OCI-LY1 (cell line): ENCODE data around the gene CNTNAP5.

ENCODE experiments used
- CTCF ChIP-seq: fragments of 200-600 bp; sonication (generic), shearing (Covaris generic); IDR thresholded peaks from 2 replicates; pipeline ENCODE4 v1.5.1; 2017; ENCODE audit warnings: mild to moderate bottlenecking, antibody characterized with exemption, low read length, moderate library complexity, mixed read lengths
- EZH2 ChIP-seq: fragments of 200-600 bp; sonication (generic), shearing (Covaris generic); IDR thresholded peaks from 2 replicates; pipeline ENCODE4 v1.8.0; 2017; ENCODE audit warnings: borderline replicate concordance, mixed run types, mild to moderate bottlenecking, antibody characterized with exemption, low read length, moderate library complexity, mixed read lengths

- TF ChIP-seq CTCF = no peak
- no peak for TF ChIP-seq EZH2
Observed at GRCh38 chr2:124039762-124040291, 14.7 kb downstream of the CNTNAP5 start.
